HG03575 (cell line): ENCODE results near the gene HYAL3.
"Not testable (repeated sequence)": the region's sequence is repeated elsewhere in the genome, so short reads cannot be mapped to it uniquely, and the experiment has no call there.

Experiments
- ATAC-seq: cut with Tn5 transposase; IDR thresholded peaks from one replicate; pipeline ENCODE4 v1.9.1; 2021; ENCODE audit not compliant: unreplicated experiment, insufficient number of reproducible peaks, low FRiP score; ENCODE audit errors: extremely low read depth

Gene HYAL3

GRCh38 chr3:50248387-50248786 is 50.8 kb downstream of the HYAL3 start:
- no peak for ATAC-seq

GRCh38 chr3:50246517-50246954 is 52.7 kb downstream of the HYAL3 start:
- ATAC-seq: no peak

GRCh38 chr3:50245831-50246516 is 53.2 kb downstream of the HYAL3 start:
- no peak for ATAC-seq

GRCh38 chr3:50245251-50245745 is 53.9 kb downstream of the HYAL3 start:
- no peak for ATAC-seq

GRCh38 chr3:50244813-50245212 is 54.4 kb downstream of the HYAL3 start:
- not testable (repeated sequence) for ATAC-seq

GRCh38 chr3:50243543-50243895 is 55.7 kb downstream of the HYAL3 start:
- ATAC-seq: no peak

- no peak for ATAC-seq
Observed at GRCh38 chr3:50242851-50243542, 56.2 kb downstream of the HYAL3 start.
